Measurements from ENCODE around the gene NDUFAB1.

DNA sequence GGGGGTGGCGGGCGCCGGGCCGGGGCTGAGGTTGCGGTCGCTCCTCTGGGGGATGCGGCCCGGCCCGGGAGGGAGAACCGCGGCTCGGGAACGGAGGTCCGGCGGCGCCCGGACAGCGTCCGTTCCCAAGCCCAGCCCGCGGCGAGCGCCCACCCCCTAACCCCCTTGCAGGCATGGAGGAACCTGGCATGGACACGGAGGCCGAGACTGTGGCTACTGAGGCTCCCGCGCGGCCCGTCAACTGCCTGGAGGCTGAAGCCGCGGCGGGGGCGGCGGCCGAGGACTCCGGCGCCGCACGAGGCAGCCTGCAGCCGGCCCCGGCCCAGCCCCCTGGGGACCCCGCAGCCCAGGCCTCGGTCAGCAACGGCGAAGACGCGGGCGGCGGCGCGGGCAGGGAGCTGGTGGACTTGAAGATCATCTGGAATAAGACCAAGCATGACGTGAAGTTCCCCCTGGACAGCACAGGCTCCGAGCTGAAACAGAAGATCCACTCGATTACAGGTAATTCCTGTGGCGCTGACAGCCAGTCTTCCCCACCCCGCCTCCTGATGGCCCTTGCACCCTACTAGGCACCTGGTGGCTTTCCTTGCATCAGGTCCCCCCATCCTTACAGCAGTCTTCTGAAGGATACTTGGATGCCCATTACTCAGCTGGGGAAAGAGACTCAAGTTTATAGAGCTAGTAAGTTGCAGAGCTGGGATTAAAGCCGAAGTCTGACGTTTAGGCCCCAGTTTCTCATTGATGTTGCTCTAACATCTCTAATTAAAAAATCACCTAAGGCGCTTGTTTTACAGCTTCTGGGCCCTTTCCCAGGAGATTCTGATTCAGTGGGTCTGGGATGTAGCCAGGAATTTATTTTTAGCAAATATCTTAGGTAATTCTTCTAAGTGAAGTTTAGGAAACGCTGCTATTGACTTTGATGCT lies 38.1 kb downstream of the NDUFAB1 start:
- TF ChIP-seq, protein P1, sequence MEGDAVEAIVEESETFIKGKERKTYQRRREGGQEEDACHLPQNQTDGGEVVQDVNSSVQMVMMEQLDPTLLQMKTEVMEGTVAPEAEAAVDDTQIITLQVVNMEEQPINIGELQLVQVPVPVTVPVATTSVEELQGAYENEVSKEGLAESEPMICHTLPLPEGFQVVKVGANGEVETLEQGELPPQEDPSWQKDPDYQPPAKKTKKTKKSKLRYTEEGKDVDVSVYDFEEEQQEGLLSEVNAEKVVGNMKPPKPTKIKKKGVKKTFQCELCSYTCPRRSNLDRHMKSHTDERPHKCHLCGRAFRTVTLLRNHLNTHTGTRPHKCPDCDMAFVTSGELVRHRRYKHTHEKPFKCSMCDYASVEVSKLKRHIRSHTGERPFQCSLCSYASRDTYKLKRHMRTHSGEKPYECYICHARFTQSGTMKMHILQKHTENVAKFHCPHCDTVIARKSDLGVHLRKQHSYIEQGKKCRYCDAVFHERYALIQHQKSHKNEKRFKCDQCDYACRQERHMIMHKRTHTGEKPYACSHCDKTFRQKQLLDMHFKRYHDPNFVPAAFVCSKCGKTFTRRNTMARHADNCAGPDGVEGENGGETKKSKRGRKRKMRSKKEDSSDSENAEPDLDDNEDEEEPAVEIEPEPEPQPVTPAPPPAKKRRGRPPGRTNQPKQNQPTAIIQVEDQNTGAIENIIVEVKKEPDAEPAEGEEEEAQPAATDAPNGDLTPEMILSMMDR (IDR thresholded peaks at IDR 0.05), result no peak
- peak in 1 of 2 donors; percentile 21 for TF ChIP-seq POLR2A (IDR thresholded peaks at IDR 0.05)

Measured in adrenal gland (tissue), 5 donors.